Motor neuron (in vitro differentiated cells): ENCODE measurements around the gene C1orf185. TPM values are rescaled to one million over a fixed set of nuclear protein-coding genes. Genes with fewer than 3 reads are reported as not detected.
A peak's percentile ranks its signal among the peaks of the same experiment; 100 is the strongest.
"Not testable (repeated sequence)": the region's sequence is repeated elsewhere in the genome, so short reads cannot be mapped to it uniquely, and the experiment has no call there.

ENCODE experiments used
- ATAC-seq, 8 experiments: fragments of 200-7000 bp; cut with Tn5 transposase; replicated peaks in 6 of 8; 2 replicates each; pipeline ENCODE4 v1.8.0; 2021; ENCODE audit warnings: mild to moderate bottlenecking in 8 of 8, moderate library complexity in 8 of 8
- H3K27ac ChIP-seq, 2 donors: fragments of 250-450 bp; sonication (Bioruptor Pico); 2 replicates each; pipeline ENCODE4 v1.9.0; 2021; ENCODE audit warnings: antibody characterized with exemption in 2 of 2, mild to moderate bottlenecking in 2 of 2, moderate library complexity in 1 of 2
- H3K4me1 ChIP-seq, 2 donors: fragments of 250-450 bp; sonication (Bioruptor Pico); replicated peaks in 1 of 2; 2 replicates each; pipeline ENCODE4 v1.6.1; 2021; ENCODE audit warnings: antibody characterized with exemption in 2 of 2, mild to moderate bottlenecking in 2 of 2, moderate library complexity in 1 of 2
- H3K4me3 ChIP-seq, 5 donors: fragments of 250-450 bp; sonication (Bioruptor Pico); 2 replicates each; pipeline ENCODE4 v1.9.0; 2021; ENCODE audit warnings: antibody characterized with exemption in 5 of 5, mild to moderate bottlenecking in 5 of 5, moderate library complexity in 4 of 5
- WGBS, 10 experiments: fragments of 450-650 bp; shearing (Covaris generic); methylation state at CpG; one replicate each; pipeline ENCODE4 v1.0.0; 2022; 5-methylcytosine and 5-hydroxymethylcytosine counted together
- in situ Hi-C, 9 experiments: fragments of 400-800 bp; cut with MboI; loops; one replicate each; pipeline ENCODE4 v1.15.0; 2021; ENCODE audit warnings: low sequenced_read_pairs in 9 of 9, low pct_unique_long_range_greater_than_20kb in 2 of 9; ENCODE audit not compliant: unreplicated experiment in 9 of 9
- total RNA-seq, 8 experiments: library from RNA; unstranded; fragments of 300-600 nt; gene quantifications; 2 replicates each; pipeline versions ENCODE4 v1.2.3 to v1.2.4, GENCODE V29; 2022

C1orf185 gene
- total RNA-seq, 8 experiments from 2014 or later: not detected

- Histone ChIP-seq H3K4me3 (no peak overlapping the region), H3K4me1 (no peaks in the 10 kb centered on the region), H3K27ac (no peak overlapping the region)
- in situ Hi-C loops: no loop called here
- 0 to 100% (median 94%) methylated on average over 1 of the region's 1 CpG; no CpG with 5 or more reads in 2 of the 10 experiments for WGBS, 10 experiments
- no peak for ATAC-seq
Measured at GRCh38 chr1:51154776-51155175, 52.7 kb downstream of the C1orf185 start.

- H3K4me3 ChIP-seq: no peak overlapping the region
Measured at GRCh38 chr1:51156752-51157151, 54.7 kb downstream of the C1orf185 start.

DNA sequence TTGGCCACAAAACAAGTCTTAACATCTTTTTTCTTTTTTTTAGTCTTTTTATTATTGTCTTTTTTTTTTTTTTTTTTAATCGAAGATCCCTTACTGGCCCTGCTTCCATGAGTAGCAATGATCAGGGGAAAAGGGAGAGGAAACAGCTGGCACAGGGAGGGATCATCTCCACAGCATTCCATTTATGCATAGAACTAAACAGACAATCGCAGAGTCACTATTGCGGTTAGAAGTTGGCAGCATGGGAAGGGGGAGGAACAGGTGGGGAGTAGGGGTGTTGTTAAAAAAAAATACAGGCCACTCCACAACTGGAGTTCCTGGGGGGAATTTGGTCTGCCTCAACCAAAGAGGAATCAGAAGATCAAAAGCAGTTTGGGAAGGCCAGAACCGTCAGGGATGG is 55.4 kb downstream of the C1orf185 start:
- peak in 2 of 8 experiments; percentile 39 to 54 for ATAC-seq
- no peak overlapping the region for H3K27ac ChIP-seq
- no peaks in the 10 kb centered on the region for H3K4me1 ChIP-seq
- in situ Hi-C loops: no loop called here
- WGBS, 10 experiments: 27 to 88% (median 69%) methylated on average over 1 to 4 of the region's 4 CpGs; no CpG with 5 or more reads in 1 of the 10 experiments
- no peak overlapping the region for H3K4me3 ChIP-seq

More at GRCh38 chr1:51156752-51157151, 54.7 kb downstream of the C1orf185 start:
- H3K27ac ChIP-seq: no peak overlapping the region
- ATAC-seq: no peak
- in situ Hi-C loops: no loop called here
- WGBS, 10 experiments: 13 to 72% (median 56%) methylated on average over 1 of the region's 1 CpG
- H3K4me1 ChIP-seq: no peaks in the 10 kb centered on the region

DNA sequence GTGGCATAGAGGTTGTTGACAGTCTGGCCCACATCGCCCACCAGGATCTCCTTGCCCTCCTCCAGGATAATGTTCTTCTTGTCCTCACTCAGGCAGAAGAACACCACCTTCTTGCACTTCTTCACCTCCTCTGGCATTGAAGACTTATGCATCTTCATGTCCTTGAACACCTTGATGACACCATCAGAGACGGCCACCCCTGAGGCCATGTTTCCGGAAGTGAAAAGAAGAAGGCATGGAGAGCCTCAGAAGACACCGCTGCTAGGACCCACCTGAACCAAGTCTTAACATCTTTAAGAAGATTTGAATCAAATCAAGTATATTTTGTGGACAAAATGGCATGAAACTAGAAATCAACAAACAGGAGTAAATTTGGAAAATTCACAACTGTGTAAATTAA is 56.2 kb downstream of the C1orf185 start:
- H3K4me3 ChIP-seq: no peak overlapping the region
- no peak overlapping the region for H3K27ac ChIP-seq
- in situ Hi-C loops: no loop called here
- 61 to 100% (median 87%) methylated on average over 1 to 4 of the region's 4 CpGs; no CpG with 5 or more reads in 1 of the 10 experiments for WGBS, 10 experiments
- H3K4me1 ChIP-seq: no peaks in the 10 kb centered on the region
- ATAC-seq: no peak

DNA sequence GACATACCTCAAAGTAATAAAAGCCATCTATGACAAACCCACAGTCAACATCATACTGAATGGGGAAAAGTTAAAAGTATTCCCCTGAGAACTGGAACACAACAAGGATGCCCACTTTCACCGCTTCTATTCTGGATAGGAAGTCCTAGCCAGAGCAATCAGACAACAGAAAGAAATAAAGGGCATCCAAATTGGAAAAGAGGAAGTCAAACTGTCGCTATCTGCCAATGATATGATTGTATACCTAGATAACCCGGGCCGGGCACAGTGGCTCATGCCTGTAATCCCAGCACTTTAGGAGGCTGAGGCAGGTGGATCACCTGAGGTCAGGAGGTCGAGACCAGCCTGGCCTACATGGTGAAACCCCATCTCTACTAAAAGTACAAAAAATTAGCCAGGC is 60.5 kb downstream of the C1orf185 start:
- H3K4me3 ChIP-seq, H3K4me1 ChIP-seq, ATAC-seq, H3K27ac ChIP-seq, in situ Hi-C loops: not testable (repeated sequence)
- 0 to 100% (median 81%) methylated on average over 1 to 5 of the region's 5 CpGs; no CpG with 5 or more reads in 2 of the 10 experiments for WGBS, 10 experiments

GRCh38 chr1:51165540-51165939 is 63.5 kb downstream of the C1orf185 start:
- Histone ChIP-seq H3K4me1 (no peaks in the 10 kb centered on the region), H3K27ac (no peak overlapping the region), H3K4me3 (no peak overlapping the region)
- ATAC-seq: no peak
- in situ Hi-C loops: no loop called here

DNA sequence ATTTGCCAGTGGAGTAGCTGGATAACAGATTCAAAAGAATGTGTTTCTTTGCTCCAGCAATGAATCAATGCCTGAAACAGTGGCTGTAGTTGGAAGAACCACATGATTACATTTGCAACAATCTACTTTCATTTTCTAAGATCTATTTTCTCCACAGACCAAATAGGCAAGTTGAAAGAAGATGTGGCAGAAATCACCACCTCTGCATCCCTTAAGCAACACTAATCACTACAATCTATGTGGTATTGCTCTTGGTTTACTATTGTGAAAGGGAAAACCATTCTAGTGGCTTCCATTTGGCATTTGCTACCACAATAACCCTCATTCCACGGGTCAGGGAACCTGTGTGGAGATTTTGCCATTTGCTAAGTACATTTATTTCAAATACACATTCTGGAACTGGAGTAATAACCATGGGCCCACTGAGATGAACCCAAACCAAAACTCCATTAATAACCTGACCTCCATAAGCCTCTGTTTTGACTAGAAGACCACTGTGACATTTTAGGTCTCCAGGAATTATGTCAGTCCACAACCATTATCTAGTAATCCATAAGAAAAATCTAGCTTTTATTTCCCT is 66.3 kb downstream of the C1orf185 start:
- in situ Hi-C loops: no loop called here
- Histone ChIP-seq H3K27ac (no peak overlapping the region), H3K4me3 (no peak overlapping the region), H3K4me1 (no peaks in the 10 kb centered on the region)
- peak in 2 of 8 experiments; percentile 30 to 44 for ATAC-seq
- WGBS, 10 experiments: 0 to 45% (median 40%) methylated on average over 1 of the region's 1 CpG; no CpG with 5 or more reads in 3 of the 10 experiments

GRCh38 chr1:51168936-51169335 is 66.9 kb downstream of the C1orf185 start:
- Histone ChIP-seq H3K4me3 (no peak overlapping the region), H3K4me1 (no peaks in the 10 kb centered on the region), H3K27ac (no peak overlapping the region)
- WGBS, 10 experiments: 48 to 93% (median 83%) methylated on average over 1 to 4 of the region's 4 CpGs; no CpG with 5 or more reads in 1 of the 10 experiments
- in situ Hi-C loops: no loop called here
- no peak for ATAC-seq

GRCh38 chr1:51170342-51170741 is 68.3 kb downstream of the C1orf185 start:
- in situ Hi-C loops: no loop called here
- Histone ChIP-seq H3K27ac (no peak overlapping the region), H3K4me1 (no peaks in the 10 kb centered on the region), H3K4me3 (no peak overlapping the region)
- 71 to 100% (median 96%) methylated on average over 1 of the region's 1 CpG; no CpG with 5 or more reads in 2 of the 10 experiments for WGBS, 10 experiments
- ATAC-seq: no peak

DNA sequence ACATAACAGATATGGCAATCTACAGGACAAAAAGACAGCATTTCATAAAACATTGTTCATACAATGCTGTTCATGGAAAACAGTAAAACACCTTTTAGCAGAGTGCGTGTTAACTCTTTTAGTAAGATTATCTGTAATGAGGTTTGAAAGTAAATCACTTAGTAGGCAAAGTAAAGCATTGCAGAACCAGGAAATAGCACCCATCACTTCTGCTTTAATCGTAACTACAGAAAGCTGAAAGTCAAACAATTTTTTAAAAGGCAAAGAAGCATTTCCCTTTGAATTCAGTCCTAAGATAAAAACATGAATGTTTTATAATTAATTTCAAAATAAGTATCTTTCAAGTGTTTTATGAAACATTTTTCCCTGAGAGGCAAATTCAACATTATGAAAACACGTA is 70.8 kb downstream of the C1orf185 start:
- H3K4me1 ChIP-seq: no peaks in the 10 kb centered on the region
- H3K4me3 ChIP-seq: no peak overlapping the region
- no peak for ATAC-seq
- in situ Hi-C loops: no loop called here
- H3K27ac ChIP-seq: no peak overlapping the region
- WGBS, 10 experiments: 13 to 100% (median 75%) methylated on average over 1 to 3 of the region's 3 CpGs

DNA sequence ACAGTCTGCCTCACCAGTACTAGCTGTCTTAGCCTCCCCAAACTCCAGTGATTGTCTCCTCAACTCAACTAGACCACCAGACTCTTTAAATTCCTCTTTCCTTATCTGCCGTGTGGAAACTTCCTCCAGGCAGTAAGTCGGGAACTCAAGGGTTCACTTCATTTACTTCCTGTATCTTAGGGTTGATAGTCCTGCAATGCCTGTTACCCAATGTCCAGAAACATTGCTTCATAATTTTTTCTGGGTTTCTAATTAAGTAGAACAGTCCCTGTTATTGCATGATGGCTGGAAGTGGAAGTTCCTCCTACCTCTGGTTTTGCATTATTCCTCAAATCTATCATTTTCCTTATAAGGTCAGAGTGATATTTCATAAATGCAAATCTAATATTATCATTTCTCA is 73.2 kb downstream of the C1orf185 start:
- ATAC-seq: no peak
- H3K27ac ChIP-seq: no peak overlapping the region
- WGBS, 10 experiments: 17 to 100% (median 71%) methylated on average over 1 to 2 of the region's 2 CpGs; no CpG with 5 or more reads in 2 of the 10 experiments
- H3K4me3 ChIP-seq: no peak overlapping the region
- in situ Hi-C loops: loop anchor here in 6 of 9 experiments (25.0 kb wide), 5 partner anchors 88 to 813 kb away; partner anchors contain the start of genes CDKN2C (in 1 of the 6) and FAF1 (in 1 of the 6)
- H3K4me1 ChIP-seq: no peaks in the 10 kb centered on the region

GRCh38 chr1:51177988-51178387 is 76.0 kb downstream of the C1orf185 start:
- not testable (repeated sequence) for H3K4me1 ChIP-seq, H3K27ac ChIP-seq, ATAC-seq, H3K4me3 ChIP-seq
- 10 to 94% (median 67%) methylated on average over 2 to 6 of the region's 6 CpGs; no CpG with 5 or more reads in 3 of the 10 experiments for WGBS, 10 experiments
- in situ Hi-C loops: loop anchor here in 6 of 9 experiments (25.0 kb wide), 5 partner anchors 91 to 816 kb away; partner anchors contain the start of genes CDKN2C (in 1 of the 6) and FAF1 (in 1 of the 6)

GRCh38 chr1:51188230-51188629 is 86.2 kb downstream of the C1orf185 start:
- ATAC-seq: no peak
- in situ Hi-C loops: loop anchor here in 6 of 9 experiments (25.0 kb wide), 5 partner anchors 101 to 826 kb away; partner anchors contain the start of genes CDKN2C (in 1 of the 6) and FAF1 (in 1 of the 6)
- Histone ChIP-seq H3K4me1 (no peaks in the 10 kb centered on the region), H3K27ac (no peak overlapping the region), H3K4me3 (no peak overlapping the region)
